Dermis lymphatic vessel endothelial cell (primary cell): ENCODE data around the gene UFL1. TPM values are rescaled to one million over a fixed set of nuclear protein-coding genes. Genes with fewer than 3 reads are reported as not detected.

Source experiments
- total RNA-seq: library from RNA; depleted of rRNA; stranded (reverse); fragments of >200 nt; gene quantifications from 2 replicates; pipeline ENCODE4 v1.2.1, GENCODE V29; 2014

UFL1 gene
- 24.2 and 27.2 TPM in 2 replicates for total RNA-seq

DNA sequence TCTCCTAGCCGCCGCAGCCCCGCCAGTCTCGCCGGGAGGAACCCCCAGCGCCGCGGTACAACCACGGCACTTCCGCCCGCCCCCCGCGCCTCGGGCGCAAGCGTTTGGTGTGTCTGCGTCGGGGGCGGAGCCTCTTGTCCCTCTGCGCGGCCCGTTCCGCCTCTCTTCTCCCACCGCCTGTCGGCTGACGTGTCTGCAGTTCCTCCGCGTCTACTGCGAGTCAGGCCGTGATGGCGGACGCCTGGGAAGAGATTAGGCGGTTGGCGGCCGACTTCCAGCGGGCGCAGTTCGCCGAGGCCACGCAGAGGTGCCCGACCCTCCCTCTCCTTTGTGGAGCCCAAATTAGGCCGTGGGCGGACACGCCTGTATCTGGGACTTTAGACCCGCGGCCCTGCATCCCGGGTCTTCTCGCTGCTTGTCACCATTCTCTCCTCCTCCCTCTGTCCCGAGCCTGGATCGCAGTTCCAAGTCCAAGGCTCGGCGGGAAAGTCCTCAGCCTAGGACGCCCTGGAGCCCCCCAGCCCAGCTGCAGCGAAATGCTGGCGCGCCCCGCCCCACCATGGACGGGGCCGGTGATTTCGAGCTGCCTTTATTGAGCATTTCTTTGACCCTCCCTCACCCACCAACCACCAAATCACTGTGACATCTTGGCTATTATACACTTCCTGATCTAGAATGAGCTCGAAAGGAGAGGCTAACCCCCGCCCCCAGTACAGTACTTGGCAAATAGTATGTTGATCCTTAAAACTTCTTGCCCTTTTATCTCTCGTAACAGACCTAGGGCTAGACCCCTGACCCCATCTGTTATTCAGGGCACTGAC, at the start of gene UFL1:
Gene UFL1 (plus strand): TSS at position 163 of the 821 bp plus-strand sequence. CDS start 68 bp downstream, at position 231.

DNA sequence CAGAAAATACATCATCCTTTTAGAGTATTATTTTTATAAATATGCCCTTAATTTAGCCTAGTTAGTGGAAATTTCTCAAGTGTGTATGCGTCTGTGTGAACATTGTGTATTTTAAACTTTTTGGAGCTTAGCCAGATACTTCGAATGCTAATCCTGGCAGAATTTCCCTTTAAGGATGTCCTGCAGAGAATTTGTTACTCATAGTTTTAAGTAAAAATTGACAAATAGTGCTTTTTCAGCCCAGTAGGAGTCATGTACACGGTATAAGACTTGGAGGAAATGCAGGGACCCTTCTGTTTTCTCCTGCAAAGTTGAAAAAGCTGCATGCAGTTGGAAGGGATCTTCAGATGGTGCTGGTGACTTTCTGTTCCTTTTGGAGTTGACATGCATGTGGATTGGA, 41.3 kb downstream of the UFL1 start, which contains the start of gene FHL5:
Gene FHL5 (plus strand): TSS at position 243 of the 400 bp plus-strand sequence. CDS start 40,486 bp downstream, outside the sequence.

Other genes starting within 250 kb of the UFL1 start
- not detected in 2 replicates for gene FHL5, start 41.3 kb downstream of the UFL1 start, total RNA-seq